Testis (tissue), 2 donors: ENCODE results near the gene SPACA7.

Experiments
- CTCF ChIP-seq, 3 experiments: fragments of 450-650 bp in 2 of 3; fragments of 200-600 bp in 1 of 3; sonication (generic) in 1 of 3; IDR thresholded peaks; one replicate each; pipeline ENCODE4 v1.5.1; 2016 to 2019; ENCODE audit warnings: antibody characterized with exemption in 3 of 3, mild to moderate bottlenecking in 2 of 3, moderate library complexity in 1 of 3
- POLR2A ChIP-seq: fragments of 450-650 bp; IDR thresholded peaks from one replicate; pipeline ENCODE4 v1.6.1; 2017; ENCODE audit warnings: antibody characterized with exemption, mild to moderate bottlenecking, moderate library complexity

DNA sequence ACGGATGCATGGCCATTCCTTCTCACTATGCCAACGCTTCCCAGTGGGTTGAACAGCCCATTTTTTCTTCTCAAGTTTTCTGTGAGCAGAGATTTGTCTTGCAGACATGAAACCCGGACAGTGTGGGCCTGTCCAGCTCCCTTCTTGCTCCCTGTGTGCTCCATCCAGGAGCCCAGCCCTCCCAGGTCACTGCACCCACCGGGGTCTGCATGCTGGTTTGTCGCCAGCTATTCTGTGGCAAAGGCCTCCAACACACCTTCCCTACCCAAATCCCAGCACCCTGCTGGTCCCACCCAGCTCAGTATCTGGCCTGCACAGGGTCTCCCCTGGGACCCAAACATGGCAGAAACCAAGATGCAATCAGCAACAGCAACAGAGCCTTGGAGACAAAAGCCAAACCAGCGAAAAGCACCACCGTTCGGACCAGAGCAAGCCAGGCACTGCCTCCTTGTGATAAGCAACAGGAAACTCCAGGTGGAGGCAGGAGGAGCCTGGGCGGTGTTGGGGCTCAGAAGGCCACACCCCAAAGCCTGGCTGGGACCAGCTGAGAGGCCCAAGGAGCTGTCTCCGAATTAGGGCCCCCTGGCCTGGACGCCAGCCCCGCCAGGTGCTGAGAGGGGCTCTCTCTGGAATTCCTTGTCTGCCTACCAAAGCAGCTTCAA, 12.2 kb upstream of the SPACA7 start:
- no peak for TF ChIP-seq CTCF (IDR thresholded peaks at IDR 0.05)
- TF ChIP-seq POLR2A, result no peak
